Activated CD8-positive, alpha-beta memory T cell treated with anti-CD3 and anti-CD28 coated beads for 1 hour (primary cell): Measurements from ENCODE around the gene ABCA9.
"Not testable (repeated sequence)": the region's sequence is repeated elsewhere in the genome, so short reads cannot be mapped to it uniquely, and the experiment has no call there.

Experiments used
- DNase-seq, 2 donors: peaks; one replicate each; pipeline ENCODE4 v3.0.0-alpha.2; 2020; ENCODE audit warnings: low read depth in 1 of 2; ENCODE audit errors: extremely low read depth in 1 of 2

The ABCA9 gene, protein sequence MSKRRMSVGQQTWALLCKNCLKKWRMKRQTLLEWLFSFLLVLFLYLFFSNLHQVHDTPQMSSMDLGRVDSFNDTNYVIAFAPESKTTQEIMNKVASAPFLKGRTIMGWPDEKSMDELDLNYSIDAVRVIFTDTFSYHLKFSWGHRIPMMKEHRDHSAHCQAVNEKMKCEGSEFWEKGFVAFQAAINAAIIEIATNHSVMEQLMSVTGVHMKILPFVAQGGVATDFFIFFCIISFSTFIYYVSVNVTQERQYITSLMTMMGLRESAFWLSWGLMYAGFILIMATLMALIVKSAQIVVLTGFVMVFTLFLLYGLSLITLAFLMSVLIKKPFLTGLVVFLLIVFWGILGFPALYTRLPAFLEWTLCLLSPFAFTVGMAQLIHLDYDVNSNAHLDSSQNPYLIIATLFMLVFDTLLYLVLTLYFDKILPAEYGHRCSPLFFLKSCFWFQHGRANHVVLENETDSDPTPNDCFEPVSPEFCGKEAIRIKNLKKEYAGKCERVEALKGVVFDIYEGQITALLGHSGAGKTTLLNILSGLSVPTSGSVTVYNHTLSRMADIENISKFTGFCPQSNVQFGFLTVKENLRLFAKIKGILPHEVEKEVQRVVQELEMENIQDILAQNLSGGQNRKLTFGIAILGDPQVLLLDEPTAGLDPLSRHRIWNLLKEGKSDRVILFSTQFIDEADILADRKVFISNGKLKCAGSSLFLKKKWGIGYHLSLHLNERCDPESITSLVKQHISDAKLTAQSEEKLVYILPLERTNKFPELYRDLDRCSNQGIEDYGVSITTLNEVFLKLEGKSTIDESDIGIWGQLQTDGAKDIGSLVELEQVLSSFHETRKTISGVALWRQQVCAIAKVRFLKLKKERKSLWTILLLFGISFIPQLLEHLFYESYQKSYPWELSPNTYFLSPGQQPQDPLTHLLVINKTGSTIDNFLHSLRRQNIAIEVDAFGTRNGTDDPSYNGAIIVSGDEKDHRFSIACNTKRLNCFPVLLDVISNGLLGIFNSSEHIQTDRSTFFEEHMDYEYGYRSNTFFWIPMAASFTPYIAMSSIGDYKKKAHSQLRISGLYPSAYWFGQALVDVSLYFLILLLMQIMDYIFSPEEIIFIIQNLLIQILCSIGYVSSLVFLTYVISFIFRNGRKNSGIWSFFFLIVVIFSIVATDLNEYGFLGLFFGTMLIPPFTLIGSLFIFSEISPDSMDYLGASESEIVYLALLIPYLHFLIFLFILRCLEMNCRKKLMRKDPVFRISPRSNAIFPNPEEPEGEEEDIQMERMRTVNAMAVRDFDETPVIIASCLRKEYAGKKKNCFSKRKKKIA (N-terminal part only)

DNA sequence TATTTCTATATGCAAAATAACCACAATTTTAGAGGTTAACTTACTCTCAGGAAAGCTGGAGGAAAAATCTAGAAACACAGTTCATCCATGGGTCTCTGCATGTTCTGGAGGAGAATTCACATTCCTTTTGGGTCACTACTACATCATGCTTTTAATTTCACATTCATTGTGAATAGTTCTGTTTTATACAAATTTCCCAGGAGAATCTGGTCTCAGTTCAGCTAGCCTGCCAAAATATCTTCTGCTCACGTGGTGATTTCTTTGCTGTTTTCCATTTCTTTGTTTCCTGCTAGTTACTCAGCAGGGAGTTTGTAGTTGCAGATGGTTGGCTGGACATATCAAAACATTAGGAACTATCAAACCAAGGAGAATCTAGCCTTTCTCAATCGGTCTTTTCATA, at the start of gene ABCA9:
ABCA9 (minus strand) TSS at position 106 of the 400 bp plus-strand sequence. CDS start 9,801 bp downstream, outside the sequence.
- DNase-seq: no peak

DNA sequence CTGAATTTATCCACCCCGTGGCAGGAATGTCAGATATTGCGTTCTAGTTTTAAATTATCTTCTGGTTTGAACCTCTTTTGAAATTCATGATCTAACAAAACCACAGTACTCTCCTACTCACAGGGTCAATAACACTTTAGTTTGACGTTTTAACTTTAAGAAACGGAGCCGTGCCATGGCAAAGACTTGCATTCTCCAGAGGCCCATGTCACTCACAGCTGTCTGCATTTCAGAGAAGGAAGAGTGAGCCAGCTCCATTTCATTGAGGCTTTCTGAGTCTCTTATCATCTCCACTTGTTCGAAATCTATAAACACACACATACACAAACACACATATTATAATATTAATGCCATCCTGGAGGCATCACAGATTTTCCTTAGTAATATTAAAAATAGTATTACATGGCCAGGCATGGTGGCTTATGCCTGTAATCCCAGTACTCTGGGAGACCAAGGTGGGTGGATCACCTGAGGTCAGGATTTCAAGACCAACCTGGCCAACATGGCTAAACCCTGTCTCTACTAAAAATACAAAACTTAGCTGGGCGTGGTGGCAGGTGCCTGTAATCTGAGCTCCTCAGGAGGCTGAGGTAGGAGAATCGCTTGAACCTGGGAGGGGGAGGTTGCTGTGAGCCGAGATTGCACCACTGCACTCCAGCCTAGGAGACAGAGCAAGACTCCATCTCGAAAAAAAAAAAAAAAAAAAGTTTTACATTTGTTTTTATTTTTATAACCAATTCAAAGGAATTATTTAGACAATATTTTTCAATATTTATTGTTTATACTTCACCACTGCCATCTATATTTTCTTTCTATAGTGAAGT, 45.4 kb upstream of the ABCA9 start:
- no peak for DNase-seq

- DNase-seq: no peak
Observed at GRCh38 chr17:69103557-69104233, 43.0 kb upstream of the ABCA9 start.

DNA sequence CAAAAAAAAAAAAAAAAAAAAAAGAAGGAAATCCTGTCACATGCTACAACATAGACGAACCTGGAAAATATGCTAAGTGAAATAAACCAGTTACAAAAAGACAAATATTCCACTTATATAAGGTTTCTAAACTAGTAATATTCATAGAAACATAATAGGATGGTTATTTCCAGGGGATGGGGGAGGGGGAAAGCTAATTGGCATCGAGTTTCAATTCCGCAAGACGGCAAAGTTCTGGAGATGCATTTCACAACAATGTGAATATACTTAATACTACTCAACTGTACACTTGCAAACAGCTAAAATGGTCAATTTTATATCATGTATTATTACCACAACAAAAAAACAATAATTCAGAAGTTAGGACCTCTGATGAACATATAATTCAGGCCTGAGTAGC, 37.9 kb upstream of the ABCA9 start:
- DNase-seq: no peak

DNA sequence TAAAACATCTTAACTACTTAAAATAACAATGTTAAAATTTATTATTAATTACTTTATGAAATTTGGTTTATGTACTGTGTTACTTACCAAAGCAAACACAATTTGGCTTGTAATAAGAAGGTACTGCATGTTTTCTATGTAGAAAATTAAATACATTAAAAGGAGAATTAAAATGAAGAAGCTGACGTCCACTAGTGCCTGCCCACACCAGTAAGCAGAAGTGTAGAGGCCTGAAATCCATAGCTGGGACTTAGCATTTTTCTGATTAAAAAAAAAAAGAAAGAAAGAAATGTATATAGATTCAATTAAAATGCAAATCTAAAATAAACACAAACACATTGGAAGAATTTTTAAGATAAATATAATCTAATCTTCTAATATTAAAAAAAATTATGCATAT, 35.8 kb upstream of the ABCA9 start:
- DNase-seq: no peak

GRCh38 chr17:69093995-69094394, 33.3 kb upstream of the ABCA9 start:
- DNase-seq: no peak

DNA sequence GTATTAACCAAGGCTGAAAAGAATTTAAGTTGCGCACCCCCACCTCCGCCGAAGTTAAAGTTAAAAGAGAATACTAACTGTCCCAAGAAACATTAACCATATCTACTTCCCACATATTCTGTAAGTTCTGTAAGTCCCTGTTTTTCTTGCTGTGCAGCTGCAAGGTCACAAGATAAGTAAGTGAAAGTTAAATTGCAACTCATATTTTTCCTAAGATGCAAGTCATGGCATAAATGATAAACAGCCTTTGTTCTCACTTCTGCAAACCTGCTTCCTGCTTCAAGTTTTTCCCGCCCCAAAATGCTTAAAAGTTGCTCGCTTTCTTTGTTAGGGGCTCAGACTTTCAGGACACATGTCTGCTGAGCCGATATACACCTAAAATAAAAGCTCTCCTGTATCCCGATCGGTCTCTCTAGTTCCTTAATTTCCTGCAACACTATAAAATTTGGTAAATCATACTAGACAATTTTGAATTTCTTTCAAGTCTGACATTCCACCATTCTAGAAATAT, 32.6 kb upstream of the ABCA9 start:
- DNase-seq: no peak

- no peak for DNase-seq
Observed at GRCh38 chr17:69090365-69090764, 29.6 kb upstream of the ABCA9 start.

GRCh38 chr17:69088643-69089200, 28.0 kb upstream of the ABCA9 start:
- no peak for DNase-seq

DNA sequence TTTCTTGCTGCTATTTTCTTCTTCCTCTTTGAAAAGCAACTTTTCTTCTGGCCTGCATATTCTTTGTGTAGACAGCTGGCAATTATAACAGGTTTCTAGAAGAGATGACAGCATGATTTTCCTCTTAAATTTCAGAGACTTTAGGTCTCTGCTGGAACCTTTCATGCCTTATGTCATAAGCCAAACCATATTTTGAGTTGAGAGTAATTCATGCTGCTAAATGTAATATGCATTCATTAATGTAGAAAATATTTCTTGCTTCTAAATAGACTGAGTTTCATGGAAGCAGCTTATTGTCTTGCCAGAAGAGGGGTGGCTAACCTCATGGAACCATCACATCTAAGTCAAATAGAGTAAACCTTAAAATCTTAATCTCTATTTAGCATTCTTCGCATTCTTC, 25.9 kb upstream of the ABCA9 start:
- no peak for DNase-seq

DNA sequence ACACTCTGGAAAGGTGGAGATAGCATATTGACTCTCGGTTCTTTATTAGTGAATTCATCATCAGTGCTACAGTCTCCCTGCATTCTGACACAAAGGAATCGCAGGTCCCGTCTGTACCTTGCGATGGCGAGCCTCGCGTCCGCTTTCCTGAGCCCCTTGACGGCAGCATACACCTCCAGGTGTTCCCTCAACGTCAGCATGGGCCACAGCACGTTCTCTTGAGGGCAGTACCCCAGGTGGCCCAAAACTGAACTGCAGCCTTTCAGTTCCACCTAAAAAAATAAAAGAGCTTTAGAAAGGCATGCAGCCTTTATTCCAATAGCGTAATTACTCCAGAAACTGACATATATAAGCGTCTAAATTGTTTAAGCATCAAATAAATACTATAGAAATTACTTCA, 24.2 kb upstream of the ABCA9 start:
- no peak for DNase-seq

GRCh38 chr17:69082696-69083095, 22.0 kb upstream of the ABCA9 start:
- DNase-seq: no peak

GRCh38 chr17:69078864-69079263, 18.1 kb upstream of the ABCA9 start:
- no peak for DNase-seq

DNA sequence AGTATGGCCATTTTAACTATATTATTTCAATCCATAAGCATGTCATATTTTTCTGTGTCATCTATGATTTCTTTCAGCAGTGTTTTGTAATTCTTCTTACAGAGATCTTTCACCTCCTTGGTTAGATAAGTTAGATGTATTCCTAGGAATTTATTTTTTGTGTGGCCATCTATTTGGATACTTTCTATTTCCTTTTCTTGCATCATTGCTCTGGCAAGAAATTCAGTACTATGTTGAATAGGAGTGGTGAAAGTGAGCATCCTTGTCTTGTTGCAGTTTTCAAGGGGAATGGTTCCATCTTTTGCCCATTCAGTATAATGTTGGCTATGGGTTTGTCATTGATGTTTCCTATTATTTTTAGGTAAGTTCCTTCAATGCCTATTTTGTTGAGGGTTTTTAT, 15.1 kb upstream of the ABCA9 start:
- no peak for DNase-seq

DNA sequence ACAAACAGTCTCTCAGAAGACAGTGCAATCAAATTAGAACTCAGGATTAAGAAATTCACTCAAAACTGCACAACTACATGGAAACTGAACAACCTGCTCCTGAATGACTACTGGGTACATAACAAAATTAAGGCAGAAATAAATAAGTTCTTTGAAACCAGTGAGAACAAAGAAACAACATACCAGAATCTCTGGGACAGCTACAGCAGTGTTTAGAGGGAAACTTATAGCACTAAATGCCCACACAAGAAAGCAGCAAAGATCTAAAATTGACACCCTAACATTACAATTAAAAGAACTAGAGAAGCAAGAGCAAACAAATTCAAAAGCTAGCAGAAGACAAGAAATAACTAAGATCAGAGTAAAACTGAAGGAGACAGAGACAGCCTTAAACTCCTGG, 12.7 kb upstream of the ABCA9 start:
- DNase-seq: not testable (repeated sequence)

- not testable (repeated sequence) for DNase-seq
Observed at GRCh38 chr17:69072803-69073256, 12.1 kb upstream of the ABCA9 start.

GRCh38 chr17:69071233-69071586, 10.5 kb upstream of the ABCA9 start:
- DNase-seq: not testable (repeated sequence)

DNA sequence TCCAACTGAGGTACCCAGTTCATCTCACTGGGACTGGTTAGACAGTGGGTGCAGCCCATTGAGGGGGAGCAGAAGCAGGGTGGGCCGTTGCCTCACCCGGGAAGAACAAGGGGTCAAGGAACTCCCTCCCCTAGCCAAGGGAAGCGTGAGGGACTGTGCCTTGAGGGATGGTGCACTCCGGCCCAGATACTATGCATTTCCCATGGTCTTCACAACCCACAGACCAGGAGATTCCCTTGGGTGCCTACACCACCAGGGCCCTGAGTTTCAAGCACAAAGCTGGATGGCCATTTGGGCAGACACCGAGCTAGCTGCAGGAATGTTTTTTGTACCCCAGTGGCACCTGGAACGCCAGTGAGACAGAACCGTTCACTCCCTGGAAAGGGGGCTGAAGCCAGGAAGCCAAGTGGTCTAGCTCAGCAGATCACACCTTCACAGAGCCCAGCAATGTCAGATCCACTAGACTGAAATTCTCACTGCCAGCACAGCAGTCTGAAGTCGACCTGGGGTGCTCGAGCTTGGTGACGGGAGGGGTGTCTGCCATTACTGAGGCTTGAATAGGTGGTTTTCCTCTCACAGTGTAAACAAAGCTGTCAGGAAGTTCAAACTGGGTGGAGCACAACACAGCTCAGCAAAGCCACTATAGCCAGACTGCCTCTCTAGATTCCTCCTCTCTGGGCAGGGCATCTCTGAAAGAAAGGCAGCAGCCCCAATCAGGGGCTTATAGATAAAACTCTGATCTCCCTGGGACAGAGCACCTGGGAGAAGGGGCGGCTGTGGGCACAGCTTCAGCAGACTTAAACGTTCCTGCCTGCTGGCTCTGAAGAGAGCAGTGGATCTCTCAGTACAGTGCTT, 9.9 kb upstream of the ABCA9 start:
- DNase-seq: not testable (repeated sequence)
